ENCODE data around the gene MRPL49.
A peak's percentile ranks its signal among the peaks of the same experiment; 100 is the strongest.
"Not testable (repeated sequence)": the region's sequence is repeated elsewhere in the genome, so short reads cannot be mapped to it uniquely, and the experiment has no call there.

The MRPL49 gene

GRCh38 chr11:65114538-65115171, 7.5 kb upstream of the MRPL49 start:
- no peak for TF ChIP-seq CTCF (IDR thresholded peaks at IDR 0.05; ENCODE audit: low read depth, low read length)
- H3K4me3 ChIP-seq (ENCODE audit: low read depth, low read length): no peak overlapping the region

GRCh38 chr11:65115361-65116082, 6.6 kb upstream of the MRPL49 start:
- no peak overlapping the region for H3K4me3 ChIP-seq (ENCODE audit: low read depth, low read length)
- no peak for TF ChIP-seq CTCF (IDR thresholded peaks at IDR 0.05; ENCODE audit: low read depth, low read length)

- no peak for TF ChIP-seq CTCF (IDR thresholded peaks at IDR 0.05; ENCODE audit: low read depth, low read length)
Measured at GRCh38 chr11:65116370-65117205, 5.5 kb upstream of the MRPL49 start.

GRCh38 chr11:65117206-65118096, 4.7 kb upstream of the MRPL49 start, which contains the start of gene ZNHIT2:
ZNHIT2 (minus strand) TSS chr11:65117701; CDS start chr11:65117653, 48 bp downstream.
- TF ChIP-seq CTCF (IDR thresholded peaks at IDR 0.05; ENCODE audit: low read depth, low read length): peak; percentile 79
- peak within 1 kb of the TSS; percentile 90 for H3K4me3 ChIP-seq (ENCODE audit: low read depth, low read length)

More at GRCh38 chr11:65116370-65117205, 5.5 kb upstream of the MRPL49 start:
- H3K4me3 ChIP-seq (ENCODE audit: low read depth, low read length): peak overlapping the region; percentile 90

- no peak overlapping the region for H3K4me3 ChIP-seq (ENCODE audit: low read depth, low read length)
Measured at GRCh38 chr11:65118097-65118837, 3.9 kb upstream of the MRPL49 start.

GRCh38 chr11:65118891-65119669, 3.0 kb upstream of the MRPL49 start:
- H3K4me3 ChIP-seq (ENCODE audit: low read depth, low read length): not testable (repeated sequence)

More at GRCh38 chr11:65118097-65118837, 3.9 kb upstream of the MRPL49 start:
- no peak for TF ChIP-seq CTCF (IDR thresholded peaks at IDR 0.05; ENCODE audit: low read depth, low read length)

Measured in WI38 (cell line).